ENCODE results near the gene RPS6KA6. TPM values are rescaled to one million over a fixed set of nuclear protein-coding genes. Genes with fewer than 3 reads are reported as not detected.
A peak's percentile ranks its signal among the peaks of the same experiment; 100 is the strongest.

RPS6KA6 gene
- total RNA-seq, 4 donors from 2014 or later, result 3.1 to 5.4 (median 3.9) TPM

- no peak for DNase-seq (ENCODE audit: extremely low spot score)
- peaks cover 0 to 11% (median 0%) of the 10 kb centered on the region in 4 donors for H3K9me3 ChIP-seq
- H3K4me3 ChIP-seq, result no peak overlapping the region
- H3K27me3 ChIP-seq, result no peaks in the 10 kb centered on the region
- intact Hi-C loops (cut with DNase I), result no loop called here
- no peak for TF ChIP-seq EP300 (IDR thresholded peaks at IDR 0.05)
- no peak for TF ChIP-seq POLR2AphosphoS5 (IDR thresholded peaks at IDR 0.05)
- TF ChIP-seq POLR2A (IDR thresholded peaks at IDR 0.05; ENCODE audit: low read depth), result no peak
- TF ChIP-seq, protein P1, sequence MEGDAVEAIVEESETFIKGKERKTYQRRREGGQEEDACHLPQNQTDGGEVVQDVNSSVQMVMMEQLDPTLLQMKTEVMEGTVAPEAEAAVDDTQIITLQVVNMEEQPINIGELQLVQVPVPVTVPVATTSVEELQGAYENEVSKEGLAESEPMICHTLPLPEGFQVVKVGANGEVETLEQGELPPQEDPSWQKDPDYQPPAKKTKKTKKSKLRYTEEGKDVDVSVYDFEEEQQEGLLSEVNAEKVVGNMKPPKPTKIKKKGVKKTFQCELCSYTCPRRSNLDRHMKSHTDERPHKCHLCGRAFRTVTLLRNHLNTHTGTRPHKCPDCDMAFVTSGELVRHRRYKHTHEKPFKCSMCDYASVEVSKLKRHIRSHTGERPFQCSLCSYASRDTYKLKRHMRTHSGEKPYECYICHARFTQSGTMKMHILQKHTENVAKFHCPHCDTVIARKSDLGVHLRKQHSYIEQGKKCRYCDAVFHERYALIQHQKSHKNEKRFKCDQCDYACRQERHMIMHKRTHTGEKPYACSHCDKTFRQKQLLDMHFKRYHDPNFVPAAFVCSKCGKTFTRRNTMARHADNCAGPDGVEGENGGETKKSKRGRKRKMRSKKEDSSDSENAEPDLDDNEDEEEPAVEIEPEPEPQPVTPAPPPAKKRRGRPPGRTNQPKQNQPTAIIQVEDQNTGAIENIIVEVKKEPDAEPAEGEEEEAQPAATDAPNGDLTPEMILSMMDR (IDR thresholded peaks at IDR 0.05), result no peak
- no peaks in the 10 kb centered on the region for H3K36me3 ChIP-seq
- 56% methylated on average over 1 of the region's 1 CpG for WGBS
- no peaks in the 10 kb centered on the region for H3K4me1 ChIP-seq
- H3K27ac ChIP-seq (replicated peaks in 1 of 4), result no peak overlapping the region
These were observed 11.7 kb upstream of the RPS6KA6 start for GRCh38 chrX:84199688-84200087.

DNA sequence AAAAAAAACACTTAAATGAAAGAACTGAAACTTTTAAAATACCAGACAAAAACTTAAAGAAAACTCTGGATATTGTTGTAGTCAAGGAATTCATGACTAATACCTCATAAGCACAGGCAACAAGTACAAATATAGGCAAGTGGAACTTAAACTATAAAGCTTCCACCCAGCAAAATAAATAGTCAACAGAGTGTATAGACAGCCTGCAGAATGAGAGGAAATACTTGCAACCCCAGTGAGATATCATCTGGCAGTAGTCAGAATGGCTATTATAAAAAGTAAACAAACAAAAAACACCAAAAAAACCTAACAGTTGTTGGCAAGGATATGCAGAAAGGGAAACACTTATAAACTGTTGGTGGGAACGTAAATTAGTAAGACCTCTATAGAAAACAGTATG, 9.6 kb upstream of the RPS6KA6 start:
- TF ChIP-seq POLR2A (IDR thresholded peaks at IDR 0.05; ENCODE audit: low read depth) (no peak), POLR2AphosphoS5 (IDR thresholded peaks at IDR 0.05) (no peak), EP300 (IDR thresholded peaks at IDR 0.05) (no peak)
- TF ChIP-seq, protein P1 (IDR thresholded peaks at IDR 0.05), result no peak
- WGBS, result 65% methylated on average over 1 of the region's 1 CpG
- no peak overlapping the region for H3K27ac ChIP-seq (replicated peaks in 1 of 4)
- no peaks in the 10 kb centered on the region for H3K36me3 ChIP-seq
- intact Hi-C loops (cut with DNase I), result no loop called here
- no peaks in the 10 kb centered on the region for H3K4me1 ChIP-seq
- no peak overlapping the region for H3K4me3 ChIP-seq
- no peak for DNase-seq (ENCODE audit: extremely low spot score)
- no peaks in the 10 kb centered on the region for H3K27me3 ChIP-seq
- peaks cover 0 to 11% (median 0%) of the 10 kb centered on the region in 4 donors for H3K9me3 ChIP-seq

DNA sequence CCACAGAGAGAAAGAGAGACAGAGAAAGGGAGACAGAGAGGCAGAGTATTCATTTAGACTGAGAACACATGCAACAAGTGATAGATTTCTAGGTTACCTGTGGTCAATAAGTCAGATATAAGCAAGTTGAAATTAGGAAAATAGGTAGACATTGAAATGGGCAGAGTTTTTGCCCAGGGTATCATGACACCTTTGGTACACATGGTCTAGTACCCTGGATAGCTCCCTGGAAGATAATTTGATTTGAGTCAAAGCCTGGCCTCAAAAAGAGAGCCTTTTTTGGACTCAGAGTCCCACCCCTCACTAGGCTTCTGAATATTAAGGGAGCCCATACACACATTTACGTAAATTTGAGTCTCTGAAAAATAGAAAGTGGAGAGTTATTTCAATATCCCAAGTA, 4.0 kb upstream of the RPS6KA6 start:
- Histone ChIP-seq H3K4me1 (peaks cover 0 to 2% (median 0%) of the 10 kb centered on the region in 4 donors), H3K4me3 (no peak overlapping the region), H3K27ac (replicated peaks in 1 of 4) (no peak overlapping the region), H3K36me3 (no peaks in the 10 kb centered on the region), H3K27me3 (no peaks in the 10 kb centered on the region), H3K9me3 (no peaks in the 10 kb centered on the region)
- intact Hi-C loops (cut with DNase I), result no loop called here
- no peak for DNase-seq (ENCODE audit: extremely low spot score)
- WGBS, result 71% methylated on average over 1 of the region's 1 CpG
- TF ChIP-seq, protein P1 (IDR thresholded peaks at IDR 0.05), result no peak
- TF ChIP-seq POLR2AphosphoS5 (IDR thresholded peaks at IDR 0.05) (no peak), POLR2A (IDR thresholded peaks at IDR 0.05; ENCODE audit: low read depth) (no peak), EP300 (IDR thresholded peaks at IDR 0.05) (no peak)

GRCh38 chrX:84189125-84189524, 1.1 kb upstream of the RPS6KA6 start:
- no peak overlapping the region for H3K27ac ChIP-seq (replicated peaks in 1 of 4)
- intact Hi-C loops (cut with DNase I), result no loop called here
- DNase-seq (ENCODE audit: extremely low spot score), result no peak
- H3K4me3 ChIP-seq, result no peak overlapping the region
- peaks cover 0 to 6% (median 0%) of the 10 kb centered on the region in 4 donors for H3K4me1 ChIP-seq
- no peaks in the 10 kb centered on the region for H3K27me3 ChIP-seq
- no peak for TF ChIP-seq POLR2AphosphoS5 (IDR thresholded peaks at IDR 0.05)
- no peak for TF ChIP-seq EP300 (IDR thresholded peaks at IDR 0.05)
- no peak for TF ChIP-seq POLR2A (IDR thresholded peaks at IDR 0.05; ENCODE audit: low read depth)
- TF ChIP-seq, protein P1 (IDR thresholded peaks at IDR 0.05), result no peak
- H3K36me3 ChIP-seq, result no peaks in the 10 kb centered on the region
- WGBS, result 56% methylated on average over 6 of the region's 6 CpGs
- no peaks in the 10 kb centered on the region for H3K9me3 ChIP-seq

DNA sequence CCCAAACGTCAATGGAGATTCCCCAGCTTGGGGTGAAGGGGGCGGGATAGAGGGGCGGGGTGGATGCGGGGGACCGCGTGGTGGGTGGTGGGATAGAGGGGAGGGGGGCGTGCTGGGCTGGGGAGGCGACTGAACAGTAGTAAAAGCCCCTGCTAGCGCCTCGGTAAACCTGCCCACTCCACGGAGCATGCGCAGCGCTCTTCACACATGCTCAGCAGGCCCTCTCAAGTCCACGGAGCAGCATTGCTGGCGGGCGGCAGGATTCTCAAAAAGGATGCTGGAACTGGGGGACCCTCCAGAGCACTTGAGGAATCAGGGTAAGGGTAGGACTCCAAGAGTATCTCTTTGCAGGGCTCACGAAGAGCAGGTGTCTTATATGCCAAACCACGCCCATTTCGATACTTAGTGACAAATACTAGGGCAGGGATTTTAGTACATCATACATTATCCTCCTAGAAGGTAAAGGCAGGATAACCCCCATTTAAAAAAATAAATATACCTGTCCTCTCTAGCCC, 378 bp upstream of the RPS6KA6 start:
- Histone ChIP-seq H3K27me3 (no peaks in the 10 kb centered on the region), H3K4me3 (peak overlapping the region; percentile 63 to 70 (median 64)), H3K36me3 (no peaks in the 10 kb centered on the region), H3K9me3 (no peaks in the 10 kb centered on the region), H3K27ac (replicated peaks in 1 of 4) (peak overlapping the region; percentile 53 to 70 (median 59)), H3K4me1 (peaks cover 0 to 6% (median 0%) of the 10 kb centered on the region in 4 donors)
- intact Hi-C loops (cut with DNase I), result no loop called here
- 34% methylated on average over 11 of the region's 19 CpGs for WGBS
- TF ChIP-seq POLR2AphosphoS5 (IDR thresholded peaks at IDR 0.05) (no peak), EP300 (IDR thresholded peaks at IDR 0.05) (no peak), POLR2A (IDR thresholded peaks at IDR 0.05; ENCODE audit: low read depth) (no peak)
- TF ChIP-seq, protein P1 (IDR thresholded peaks at IDR 0.05), result no peak
- DNase-seq (ENCODE audit: extremely low spot score), result no peak

Measured in esophagus muscularis mucosa (tissue), 4 donors.